Renal cortical epithelial cell (primary cell): ENCODE data around the gene CCDC127. TPM values are rescaled to one million over a fixed set of nuclear protein-coding genes. Genes with fewer than 3 reads are reported as not detected.
"Not testable (repeated sequence)": the region's sequence is repeated elsewhere in the genome, so short reads cannot be mapped to it uniquely, and the experiment has no call there.

Source experiments
- DNase-seq: peaks from one replicate; pipeline ENCODE4 v3.0.0-alpha.2; 2011; ENCODE audit warnings: low read depth
- total RNA-seq: library from RNA; depleted of rRNA; stranded (reverse); fragments of >200 nt; gene quantifications from 2 replicates; pipeline ENCODE4 v1.2.3, GENCODE V29; 2014

The CCDC127 gene
- total RNA-seq, 1 donor from 2014 or later = 9.9 TPM

DNA sequence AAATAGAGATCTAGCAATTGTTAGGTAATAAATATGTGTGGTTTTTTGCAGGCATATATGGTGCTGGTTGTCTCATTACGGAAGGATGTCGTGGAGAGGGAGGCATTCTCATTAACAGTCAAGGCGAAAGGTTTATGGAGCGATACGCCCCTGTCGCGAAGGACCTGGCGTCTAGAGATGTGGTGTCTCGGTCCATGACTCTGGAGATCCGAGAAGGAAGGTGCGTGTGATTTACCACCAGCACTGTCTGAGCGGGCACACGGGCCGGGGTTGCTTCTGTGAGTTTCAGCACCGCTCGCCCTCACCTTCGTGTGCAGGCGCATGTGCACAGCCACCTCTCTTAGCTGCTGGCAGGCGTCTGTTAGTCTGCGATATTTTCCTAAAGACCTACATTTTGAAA lies 15.5 kb upstream of the CCDC127 start:
- not testable (repeated sequence) for DNase-seq

DNA sequence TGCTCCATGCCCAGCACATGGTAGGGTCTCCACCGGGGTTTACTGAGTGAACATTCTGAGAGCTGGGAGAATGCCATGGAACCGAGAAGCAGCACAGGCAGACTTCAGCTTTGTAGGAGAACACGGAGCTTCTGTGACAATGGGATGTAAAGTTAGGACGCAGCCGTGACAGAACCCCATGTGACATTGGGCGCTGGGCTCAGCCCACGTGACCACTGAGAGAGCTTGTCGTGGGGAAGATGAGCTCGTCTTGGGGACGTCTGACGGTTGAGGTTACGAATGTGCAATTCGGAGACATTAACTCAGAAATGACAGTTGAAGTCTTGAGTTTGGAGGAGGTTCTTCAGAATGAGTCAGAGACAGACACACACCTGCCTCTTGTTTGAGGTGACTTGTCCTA lies 13.7 kb upstream of the CCDC127 start:
- DNase-seq = no peak

DNA sequence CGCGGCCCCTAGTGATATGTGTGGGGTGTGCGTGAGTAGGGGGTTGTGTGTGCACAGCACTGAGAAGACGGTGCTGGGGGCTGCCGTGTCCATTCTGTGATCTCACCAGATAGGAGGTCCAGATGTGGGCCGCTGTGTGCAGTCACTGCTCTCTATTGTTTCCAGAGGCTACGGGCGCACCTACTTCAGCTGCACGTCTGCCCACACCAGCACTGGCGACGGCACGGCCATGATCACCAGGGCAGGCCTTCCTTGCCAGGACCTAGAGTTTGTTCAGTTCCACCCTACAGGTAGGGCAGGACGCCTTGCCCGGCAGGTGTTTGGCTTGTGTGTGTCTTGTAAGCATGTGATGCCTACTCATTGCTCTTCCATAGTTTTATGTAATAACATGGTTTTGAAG lies 12.8 kb upstream of the CCDC127 start:
- no peak for DNase-seq

DNA sequence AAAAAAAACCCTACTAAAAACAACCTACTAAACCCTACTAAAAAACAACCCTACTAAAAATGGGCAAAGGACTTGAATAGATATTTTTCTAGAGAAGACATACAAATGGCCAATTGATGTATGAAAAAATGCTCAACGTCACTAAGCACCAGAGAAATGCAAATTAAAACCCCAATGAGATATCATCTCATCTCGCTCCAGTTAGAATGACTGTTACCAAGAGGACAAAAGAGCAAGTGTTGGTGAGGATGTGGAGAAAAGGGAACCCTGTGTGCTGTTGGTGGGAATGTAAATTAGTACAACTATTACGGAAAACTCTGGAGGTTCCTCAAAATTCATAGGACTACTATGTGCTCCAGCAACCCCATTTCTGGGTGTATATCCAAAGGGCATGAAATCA lies 10.9 kb upstream of the CCDC127 start:
- DNase-seq = no peak

DNA sequence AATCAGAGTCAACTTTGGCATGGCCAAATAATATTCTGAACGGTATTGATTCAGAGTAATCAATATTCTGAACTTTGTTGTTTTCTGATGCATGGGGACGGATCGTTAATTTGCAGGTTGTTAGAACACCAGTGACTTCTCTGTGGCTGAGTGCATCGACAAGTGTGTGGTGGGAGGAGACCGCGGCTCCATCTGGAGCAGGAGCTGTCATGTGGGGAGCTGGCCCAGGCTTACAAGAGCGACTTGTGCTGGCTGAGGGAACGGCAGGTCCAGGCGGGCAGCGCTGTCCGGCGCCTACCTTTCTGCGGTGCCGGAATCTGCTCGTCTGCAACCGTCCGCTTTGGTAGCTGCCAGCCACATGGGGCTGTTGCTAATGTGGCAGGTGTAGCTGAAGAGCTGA lies 9.4 kb upstream of the CCDC127 start:
- DNase-seq = not testable (repeated sequence)

DNA sequence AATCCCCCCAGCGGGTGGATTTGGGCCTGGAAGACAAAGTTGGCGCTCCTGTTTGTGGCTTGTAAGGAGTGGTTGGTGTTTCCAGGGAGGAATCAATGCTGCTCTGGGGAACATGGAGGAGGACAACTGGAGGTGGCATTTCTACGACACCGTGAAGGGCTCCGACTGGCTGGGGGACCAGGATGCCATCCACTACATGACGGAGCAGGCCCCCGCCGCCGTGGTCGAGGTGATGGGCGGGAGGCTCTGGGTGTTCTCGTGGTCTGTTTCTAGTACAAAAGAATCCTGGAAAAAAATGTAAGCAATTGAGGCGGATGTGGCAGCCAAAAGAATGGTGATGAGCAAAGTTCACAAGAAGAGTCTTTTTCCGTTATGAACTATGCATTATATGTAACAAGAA lies 7.4 kb upstream of the CCDC127 start:
- no peak for DNase-seq

DNA sequence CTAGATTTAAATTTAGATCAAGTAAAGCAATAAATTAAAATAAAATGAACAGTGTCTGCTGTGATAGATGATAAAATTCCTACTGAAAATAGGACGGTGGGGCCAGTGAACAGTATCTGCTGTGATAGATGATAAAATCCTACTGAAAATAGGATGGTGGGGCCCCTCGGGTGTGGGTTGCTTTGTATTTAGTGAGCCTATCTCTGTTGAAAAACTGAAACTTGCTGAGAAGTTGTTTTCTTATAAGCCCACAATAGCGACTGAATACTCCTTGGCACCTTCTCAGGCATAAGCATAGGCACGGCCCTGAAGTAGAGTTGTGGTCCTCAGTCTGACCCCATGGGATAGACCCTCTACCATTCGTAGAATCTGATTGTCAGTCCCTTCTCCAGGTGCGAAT lies 5.8 kb upstream of the CCDC127 start:
- no peak for DNase-seq

DNA sequence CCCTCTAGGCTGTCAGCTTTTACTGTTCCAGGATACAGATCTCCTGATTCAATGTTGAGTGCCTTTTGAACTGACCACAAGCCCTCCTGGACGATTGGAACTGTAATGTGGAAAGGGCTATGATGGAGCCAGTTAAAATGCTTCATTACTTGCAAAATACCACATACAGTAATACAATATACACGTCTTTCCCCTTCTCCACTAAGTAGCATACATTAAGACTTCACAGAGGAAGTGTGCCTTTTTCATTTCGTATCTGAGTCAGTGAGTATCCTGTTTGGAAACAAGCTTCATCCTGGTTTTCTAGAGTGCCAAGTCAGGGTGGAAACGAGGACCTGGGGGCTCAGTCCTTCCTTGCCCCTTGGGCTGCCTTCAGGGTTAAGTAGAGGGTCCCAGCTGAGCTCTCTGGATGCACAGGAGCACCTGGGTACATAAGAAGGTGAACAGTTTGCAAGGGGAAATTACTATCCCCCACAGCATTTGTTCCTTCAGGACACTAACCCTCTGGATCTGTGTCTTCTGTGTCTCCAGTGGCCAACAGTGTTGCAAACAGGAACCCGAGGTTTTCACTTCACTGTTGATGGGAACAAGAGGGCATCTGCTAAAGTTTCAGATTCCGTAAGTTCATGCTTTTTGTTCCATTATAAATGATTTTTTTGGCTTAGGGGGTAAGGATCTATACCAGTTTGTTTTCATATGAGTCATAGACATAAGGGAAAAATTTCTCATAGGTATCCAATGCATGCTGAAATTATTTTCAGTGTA lies 5.2 kb upstream of the CCDC127 start:
- DNase-seq = not testable (repeated sequence)

DNA sequence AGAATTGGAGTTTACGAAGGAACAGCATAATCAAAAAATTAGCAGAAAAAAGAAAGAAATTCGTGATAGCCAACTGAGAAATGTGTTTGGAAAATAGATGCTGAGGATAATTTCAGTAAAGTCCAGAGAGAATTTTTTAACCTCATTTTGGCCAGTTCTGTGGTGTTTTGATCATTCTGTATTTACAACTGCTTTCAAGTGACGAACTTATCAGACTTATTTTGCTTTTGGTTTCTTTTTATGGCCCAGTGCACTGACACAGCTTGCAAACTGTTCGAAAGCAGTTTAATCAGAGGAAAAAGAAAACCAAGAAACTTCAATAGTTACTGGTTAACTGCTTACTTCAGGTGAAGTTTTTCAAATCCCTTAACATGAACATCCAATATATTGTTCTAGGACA lies 2.0 kb upstream of the CCDC127 start:
- DNase-seq = peak; percentile 40

DNA sequence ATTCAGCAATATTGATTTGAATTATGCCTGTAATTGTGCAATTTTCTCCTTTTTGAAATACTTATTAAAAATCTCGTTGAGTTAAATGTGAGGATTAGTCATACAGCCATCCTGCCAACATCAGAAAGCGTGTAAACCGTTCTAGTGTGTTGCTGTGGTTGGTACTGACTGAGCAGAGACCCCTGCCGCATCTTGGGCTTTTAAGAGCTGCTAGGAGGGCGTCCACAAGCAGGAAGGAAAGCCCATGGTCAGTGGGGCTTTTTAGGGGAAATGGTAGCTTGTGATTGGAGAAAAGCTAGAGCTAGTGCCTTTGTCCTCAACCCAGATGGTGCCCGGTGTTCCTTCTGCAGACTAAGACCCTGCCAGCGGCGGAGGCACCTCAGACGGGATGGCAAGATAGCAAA lies 1.5 kb upstream of the CCDC127 start:
- DNase-seq = peak; percentile 47

DNA sequence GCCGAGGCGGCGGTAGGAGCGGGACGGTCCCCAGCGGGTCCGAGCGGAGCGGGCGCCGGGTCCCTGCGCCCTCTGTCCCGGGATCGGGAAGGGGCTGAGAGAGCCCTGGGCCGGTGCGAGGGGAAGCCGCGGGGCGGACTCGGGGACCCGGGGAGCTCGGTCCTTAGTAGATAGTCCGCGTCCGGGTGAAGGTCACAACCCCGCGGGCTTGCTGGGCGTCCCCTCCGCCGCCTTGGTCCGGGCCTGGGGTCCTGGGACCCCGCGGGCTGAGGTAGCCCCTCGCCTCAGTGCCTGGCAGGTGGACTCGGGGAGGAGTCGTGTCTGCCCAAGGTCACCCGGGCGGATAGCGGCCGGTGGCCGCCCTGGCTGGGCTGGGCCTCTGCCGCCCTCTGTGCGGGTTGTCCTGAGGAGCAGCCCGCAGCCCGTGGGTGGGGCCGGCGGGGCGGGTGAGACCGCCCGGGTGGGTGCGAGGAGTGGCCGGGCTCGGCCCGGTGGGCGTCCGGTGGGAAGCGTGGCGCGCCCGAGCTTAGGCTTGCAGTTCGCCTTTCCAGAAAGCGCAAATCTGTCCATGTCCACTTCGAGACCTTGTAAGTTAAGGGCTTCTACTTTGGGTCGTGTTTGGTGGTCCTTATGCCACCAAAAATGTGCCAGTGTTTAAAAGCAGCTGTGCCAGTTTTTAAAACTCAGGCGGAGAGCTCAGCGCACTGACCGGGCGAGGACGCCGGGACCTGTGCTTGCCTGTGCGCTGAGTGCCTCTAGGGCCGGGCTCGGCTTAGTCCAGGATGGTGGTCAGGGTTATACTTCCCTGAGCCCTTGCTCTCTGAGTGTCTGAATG lies 721 bp upstream of the CCDC127 start:
- peak; percentile 33 for DNase-seq

DNA sequence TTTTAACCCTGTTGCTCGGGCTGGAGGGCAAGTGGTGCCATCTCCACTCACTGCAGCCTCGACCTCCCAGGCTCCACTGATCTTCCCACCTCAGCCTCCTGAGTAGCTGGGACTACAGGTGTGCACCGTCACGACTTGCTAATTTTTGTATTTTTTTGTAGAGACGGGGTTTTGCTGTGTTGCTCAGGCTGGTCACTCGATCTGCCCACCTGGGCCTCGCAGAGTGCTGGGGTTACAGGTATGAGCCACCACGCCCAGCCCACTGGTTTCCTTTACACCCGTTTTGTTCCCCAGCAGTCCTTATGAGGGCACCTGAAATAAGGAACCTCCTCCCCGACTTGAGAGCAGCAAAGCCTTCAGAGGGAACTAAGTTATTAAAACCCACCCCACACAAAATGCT lies 1.9 kb downstream of the CCDC127 start:
- DNase-seq = not testable (repeated sequence)

DNA sequence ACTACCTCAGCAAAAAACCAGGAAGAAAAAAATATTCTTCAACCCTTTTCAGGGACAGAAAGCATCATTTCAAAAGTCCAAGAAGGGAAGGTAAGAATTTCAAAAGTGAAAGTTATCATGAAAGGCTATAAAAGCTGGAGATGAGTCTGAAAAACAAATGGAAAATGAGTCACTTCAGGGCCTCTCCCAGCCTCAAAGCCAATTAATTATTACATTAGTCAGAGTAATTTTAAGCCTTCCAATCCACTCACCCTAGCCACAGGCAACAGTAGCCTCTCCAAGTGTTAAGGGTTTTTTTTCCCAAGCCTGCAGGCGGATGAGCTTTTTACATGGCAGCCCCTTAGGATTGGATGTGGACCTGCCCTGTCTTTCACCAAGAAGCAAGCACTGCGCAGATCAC lies 2.7 kb downstream of the CCDC127 start:
- peak; percentile 70 for DNase-seq

DNA sequence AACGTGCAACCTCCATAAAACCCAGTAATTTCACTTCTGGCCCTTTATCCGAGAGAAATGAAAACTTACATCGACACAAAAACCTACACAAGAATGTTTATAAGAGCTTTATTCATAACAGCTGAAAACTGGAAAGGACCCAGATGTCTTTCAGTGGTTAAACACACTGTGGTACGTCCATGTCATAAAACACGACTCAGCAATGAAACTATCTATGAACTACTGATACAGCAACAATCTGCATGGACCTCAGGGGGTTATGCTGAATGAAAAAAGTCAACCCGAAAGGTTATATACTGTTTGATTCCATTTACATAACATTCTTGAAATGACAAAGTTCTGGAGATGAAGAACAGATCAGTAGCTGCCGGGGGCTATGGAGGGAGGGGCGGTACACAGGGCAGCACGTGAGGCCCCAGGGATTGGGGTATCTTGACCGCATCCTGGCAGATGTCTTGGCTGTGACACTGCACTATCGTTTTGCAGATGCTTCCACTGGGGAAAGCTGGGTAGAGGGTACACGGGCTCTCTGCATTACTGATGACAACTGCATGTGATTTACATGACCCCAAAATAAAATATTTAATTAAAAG lies 4.1 kb downstream of the CCDC127 start:
- no peak for DNase-seq

DNA sequence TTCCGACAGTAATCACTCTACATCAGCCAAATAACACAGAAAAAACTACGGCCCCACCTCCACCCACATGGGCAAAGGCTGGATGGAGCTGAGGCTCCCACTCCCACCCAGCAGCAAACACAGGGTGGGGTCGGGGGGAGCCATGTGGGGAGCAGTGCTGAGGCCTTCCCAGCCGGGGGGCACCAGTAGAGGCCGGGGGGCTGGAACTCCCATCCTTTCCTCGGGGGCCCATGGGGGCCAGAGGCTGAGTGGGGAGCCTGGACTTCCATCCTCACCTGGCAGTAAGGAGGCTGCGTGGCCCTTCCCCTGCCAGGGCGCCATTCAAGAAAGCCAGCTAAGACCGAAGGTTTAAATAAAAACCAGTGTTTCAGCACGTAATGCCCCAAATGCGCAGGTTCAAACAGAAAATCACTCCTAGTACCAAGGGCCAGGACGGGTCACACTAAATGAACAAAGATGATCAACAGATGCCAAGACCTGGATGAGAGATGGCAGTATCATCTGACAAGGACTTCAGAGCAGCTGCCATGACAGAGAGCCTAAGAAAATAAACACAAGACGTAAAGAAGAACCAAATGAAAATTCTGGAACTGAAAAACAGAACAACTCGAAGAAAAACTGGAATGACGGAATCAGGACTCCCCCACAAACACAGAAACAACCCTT lies 9.4 kb downstream of the CCDC127 start:
- no peak for DNase-seq

DNA sequence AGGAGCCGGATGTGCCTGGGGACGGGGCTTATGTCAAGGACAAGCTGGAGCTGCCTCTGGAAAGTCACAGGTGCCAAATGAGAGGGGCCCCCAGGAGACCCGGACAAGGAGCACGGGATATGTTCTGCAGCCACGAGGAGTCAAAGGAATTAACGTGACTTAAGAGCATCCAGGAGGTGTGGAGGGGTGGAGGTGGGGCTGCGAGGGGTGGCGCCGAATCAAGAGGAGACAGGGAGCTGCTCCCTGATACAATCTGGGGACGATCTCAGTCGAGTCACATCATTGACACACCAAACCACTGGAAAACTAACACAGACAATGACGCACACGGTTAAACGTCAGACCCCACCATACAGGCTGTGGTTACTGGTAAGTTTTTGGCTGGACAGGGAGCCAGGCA lies 10.4 kb downstream of the CCDC127 start:
- DNase-seq = no peak

DNA sequence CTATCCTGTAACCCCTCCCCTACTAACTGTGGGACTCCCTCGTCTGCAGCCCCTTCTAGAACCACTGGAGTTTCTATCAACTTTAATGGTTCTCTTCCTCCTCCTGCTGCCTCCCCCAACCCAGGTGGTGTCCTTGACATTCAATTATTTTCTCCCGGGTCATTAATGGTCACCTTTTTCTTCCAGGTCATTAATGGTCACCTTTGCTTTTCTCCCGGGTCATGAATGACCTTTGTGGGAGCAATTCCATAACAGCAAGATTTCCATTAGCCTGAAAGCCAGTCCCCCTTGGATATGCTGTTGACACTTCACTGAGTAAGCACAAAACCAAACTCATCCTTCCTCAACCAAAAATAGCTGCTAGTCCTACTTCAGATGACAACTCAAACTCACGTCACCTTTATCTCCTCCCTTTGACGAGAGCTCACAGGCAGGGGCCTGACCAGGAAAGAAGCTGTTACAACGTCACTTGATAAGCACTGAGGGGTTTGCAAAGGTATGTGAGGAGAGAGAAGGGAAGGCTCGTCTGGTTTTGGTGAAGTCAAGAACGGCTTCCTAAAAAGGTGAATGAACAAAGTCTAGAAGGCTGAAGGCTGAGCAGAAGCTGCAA lies 10.9 kb downstream of the CCDC127 start:
- DNase-seq = no peak

DNA sequence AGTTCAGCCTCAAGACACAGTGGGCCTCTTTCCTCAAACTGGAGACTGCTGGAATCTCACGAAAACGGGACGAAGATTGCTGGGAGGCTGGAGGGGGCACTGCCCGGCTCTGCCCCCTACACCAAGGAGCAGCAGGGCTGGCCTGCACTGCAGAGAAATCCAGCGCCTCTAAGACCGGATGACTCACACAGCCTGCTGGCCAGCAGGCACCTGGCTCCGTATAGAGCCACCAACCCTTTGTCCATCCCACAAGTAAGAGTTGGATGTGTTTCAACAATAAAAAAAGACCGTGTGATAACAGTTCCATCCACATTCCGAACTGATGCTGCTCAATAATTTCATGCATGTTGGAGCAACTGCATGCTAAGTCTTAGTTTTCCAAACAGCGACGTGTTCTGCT lies 11.5 kb downstream of the CCDC127 start:
- no peak for DNase-seq

DNA sequence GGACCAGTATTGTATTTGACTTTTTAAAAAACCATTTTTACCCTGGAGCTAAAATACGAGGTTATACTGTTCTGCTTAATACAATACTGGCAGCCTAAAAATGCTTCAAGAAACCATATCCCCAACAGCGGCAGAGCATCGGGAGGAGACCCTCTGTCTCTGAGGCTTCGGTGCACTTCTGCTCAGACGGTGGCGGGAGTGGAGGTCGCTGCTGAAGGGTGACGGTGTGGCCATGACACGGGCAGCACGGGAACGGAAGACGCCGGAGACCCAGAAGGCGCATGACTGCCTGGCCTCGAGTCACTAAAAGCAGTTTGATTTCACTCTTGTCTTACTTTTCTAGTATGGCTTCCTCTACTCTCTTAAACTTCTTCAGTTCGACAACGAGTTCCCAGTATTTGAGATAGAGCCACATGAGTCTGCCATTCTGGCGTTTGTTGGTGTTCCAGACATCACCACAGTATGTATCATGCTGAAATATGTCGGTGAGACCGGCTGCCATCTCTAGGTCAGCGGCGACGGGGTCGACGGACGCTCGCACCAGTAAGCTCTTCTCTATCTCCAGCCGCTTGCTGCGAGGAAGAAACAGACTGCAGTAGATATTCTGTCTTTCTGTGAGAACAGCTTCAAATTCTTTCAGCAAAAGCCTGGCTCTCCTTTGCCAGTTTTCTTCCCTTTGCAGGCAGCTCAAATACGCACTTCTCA lies 12.8 kb downstream of the CCDC127 start:
- no peak for DNase-seq

DNA sequence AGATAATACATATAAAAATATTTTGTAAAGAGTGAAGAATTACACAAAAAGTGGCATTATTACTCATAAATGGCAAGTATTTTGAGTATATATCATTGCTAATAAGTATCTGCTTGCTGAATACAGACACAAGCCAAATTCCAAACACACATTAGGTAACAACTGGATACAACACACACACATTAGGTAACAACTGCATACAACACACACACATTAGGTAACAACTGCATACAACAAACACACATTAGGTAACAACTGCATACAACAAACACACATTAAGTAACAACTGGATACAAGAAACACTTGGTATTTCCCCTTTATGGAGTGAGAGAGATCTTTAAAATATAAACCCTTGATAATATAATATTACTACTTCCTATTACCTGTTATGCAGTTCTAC lies 13.5 kb downstream of the CCDC127 start:
- DNase-seq = no peak

DNA sequence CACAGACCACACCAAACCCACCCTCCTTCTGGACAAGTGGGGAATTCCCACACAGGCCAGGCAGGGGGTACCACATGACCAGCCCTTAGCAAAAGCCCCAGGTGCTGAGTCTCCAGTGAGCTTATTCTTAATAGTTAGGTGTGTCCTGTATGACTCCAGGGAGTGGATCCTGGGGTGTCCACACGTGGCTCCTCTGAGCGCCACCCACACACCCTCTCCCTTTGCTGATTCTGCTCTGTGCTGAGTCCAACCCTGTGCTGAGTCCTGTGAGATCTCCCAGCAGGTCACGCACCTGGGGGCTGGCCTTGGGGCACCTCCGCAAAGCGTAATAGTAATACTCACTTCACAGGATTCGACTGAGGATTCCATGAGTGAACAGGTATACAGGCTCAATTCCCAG lies 14.0 kb downstream of the CCDC127 start:
- DNase-seq = no peak
